Amniotic stem cell (primary cell): ENCODE data around the gene WIPI1.
"Not testable (repeated sequence)": the region's sequence is repeated elsewhere in the genome, so short reads cannot be mapped to it uniquely, and the experiment has no call there.

ENCODE experiments used
- DNase-seq: peaks from one replicate; lab custom pipeline; 2025; lab: John Stamatoyannopoulos, UW

Gene WIPI1, protein sequence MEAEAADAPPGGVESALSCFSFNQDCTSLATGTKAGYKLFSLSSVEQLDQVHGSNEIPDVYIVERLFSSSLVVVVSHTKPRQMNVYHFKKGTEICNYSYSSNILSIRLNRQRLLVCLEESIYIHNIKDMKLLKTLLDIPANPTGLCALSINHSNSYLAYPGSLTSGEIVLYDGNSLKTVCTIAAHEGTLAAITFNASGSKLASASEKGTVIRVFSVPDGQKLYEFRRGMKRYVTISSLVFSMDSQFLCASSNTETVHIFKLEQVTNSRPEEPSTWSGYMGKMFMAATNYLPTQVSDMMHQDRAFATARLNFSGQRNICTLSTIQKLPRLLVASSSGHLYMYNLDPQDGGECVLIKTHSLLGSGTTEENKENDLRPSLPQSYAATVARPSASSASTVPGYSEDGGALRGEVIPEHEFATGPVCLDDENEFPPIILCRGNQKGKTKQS

DNA sequence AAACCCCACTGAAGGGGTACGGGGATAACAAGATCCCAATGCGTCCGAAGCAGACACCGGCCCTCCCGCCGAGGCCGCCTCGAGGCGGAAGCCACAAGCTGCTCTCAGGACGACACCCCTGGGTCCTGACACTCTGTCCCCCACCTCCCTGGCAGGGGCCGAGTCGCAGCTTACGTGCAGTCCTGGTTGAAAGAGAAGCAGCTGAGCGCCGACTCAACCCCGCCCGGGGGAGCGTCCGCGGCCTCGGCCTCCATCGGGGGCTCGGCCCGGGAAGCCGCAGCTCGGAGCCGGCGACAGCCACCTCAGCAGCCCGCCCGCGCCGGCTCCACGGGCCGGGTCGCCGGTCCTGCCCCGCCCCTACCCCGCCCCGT lies at the start of gene WIPI1:
Gene WIPI1, minus strand, starts transcription at position 329 of the 371 bp plus-strand sequence. Its CDS starts 75 bp downstream, at position 254.
- DNase-seq: no peak

DNA sequence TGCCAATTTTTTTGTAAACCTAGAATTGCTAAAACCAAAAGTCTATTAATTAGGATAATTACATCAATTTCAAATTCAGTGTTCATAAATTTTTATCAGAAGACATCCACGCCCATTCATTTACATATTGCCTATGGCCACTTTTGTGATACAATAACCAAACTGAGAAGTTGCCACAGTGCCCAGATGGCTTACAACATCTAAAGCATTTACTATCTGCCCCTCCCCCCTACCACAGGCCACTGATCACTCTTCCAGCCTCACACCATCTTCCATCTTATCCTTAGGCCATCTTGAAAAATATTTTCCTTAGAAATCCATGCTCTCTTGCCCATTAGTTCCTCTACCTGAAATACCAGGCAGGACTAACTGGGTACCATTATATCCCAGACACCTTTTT lies 48.7 kb upstream of the WIPI1 start:
- no peak for DNase-seq

DNA sequence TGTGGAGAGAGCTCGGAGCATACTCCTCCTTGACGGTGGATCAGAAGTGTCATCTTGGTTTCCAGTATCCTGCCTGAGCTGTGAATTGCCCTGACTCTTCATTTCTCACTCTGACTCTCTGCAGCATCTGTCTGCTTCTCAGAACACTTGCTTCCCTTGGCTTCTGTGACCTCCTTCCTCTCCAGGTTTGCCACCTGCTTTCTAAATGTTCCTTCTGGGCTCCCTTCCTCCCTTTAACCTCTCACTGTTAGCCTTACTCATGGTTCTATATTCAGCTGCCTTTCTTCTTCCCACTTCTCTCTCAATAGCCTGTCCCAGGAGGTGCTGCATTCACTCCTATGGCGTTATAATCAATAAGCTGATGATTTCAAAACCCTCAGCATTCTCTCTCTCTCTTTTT lies 43.8 kb upstream of the WIPI1 start:
- DNase-seq: no peak

DNA sequence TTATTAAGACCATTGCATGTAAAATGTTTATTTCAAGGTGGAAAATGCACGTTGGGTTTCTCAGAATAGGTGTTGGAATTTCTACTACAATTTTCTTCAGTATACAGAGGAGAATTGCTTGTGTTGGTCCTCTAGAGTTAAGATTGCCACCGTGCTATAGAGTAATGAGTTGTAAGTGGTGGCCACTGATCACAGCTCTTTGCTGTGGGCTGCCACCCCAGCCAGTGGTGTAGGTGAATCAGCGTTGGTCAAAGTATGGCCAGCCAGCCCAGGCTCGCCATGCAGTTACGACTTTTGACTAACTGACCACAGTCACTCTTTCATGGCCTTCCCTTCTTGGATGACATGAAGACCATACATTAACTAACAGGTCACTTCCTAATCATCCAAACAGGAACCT lies 42.3 kb upstream of the WIPI1 start:
- DNase-seq: no peak

DNA sequence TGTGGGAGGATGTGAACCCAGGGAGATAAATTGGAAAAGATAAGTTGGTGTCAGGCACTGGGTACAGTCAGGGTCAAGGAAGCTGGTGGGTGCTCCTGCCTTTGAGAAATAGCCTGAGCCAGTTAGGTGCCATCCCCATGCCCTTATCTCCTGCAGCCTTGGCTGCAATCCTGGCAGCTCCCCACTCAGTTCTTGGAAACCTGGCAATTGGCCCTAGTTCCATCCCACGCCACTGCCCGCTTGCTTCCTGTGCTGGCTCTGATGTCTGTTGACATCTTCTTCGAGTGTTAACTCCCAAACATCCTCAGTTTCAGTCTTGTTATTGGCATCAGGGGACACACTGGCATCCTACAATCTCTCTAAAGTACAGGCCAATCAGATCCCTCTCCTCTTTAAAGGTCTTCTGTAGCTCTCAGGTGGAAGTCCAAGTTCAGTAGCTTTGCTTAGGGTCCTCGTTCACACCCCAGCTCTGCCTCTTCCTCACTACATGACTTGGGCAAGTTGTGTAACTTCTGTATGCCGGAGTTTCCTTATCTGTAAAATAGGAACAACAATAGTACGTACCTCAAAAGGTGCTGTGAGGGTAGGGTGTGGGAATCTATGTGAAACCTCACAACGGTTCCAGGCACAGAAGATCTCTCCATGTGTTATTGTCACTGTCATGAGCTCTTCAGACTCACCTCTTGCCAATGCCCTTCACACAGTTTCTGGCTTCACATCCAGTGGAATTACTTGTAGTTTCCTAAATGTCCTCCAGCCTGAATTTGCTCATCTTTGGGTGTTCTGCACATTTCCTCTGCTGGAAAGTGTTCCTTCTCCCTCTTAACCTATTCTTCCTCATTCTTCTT lies 41.4 kb upstream of the WIPI1 start:
- no peak for DNase-seq

DNA sequence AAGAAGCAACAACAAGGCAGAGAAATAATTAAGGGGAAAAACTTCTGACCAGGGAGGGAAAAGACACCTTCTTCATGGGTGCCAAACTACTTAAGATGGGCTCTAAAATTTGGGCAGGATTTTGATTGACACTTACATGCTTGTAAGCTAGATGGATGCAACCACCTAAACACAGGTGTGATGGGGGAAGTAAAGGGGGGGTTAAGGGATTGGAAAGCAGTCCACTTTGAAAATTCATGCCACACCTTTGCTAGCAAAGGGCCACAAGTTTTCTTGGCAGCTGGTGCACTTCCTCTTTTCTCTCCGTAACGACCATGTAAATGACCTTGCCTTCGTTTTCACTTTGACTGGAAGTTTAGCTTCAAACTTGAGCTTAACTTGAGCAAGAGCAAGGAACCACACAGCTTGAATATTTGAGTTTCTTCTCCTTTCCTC lies 40.6 kb upstream of the WIPI1 start:
- DNase-seq: no peak

DNA sequence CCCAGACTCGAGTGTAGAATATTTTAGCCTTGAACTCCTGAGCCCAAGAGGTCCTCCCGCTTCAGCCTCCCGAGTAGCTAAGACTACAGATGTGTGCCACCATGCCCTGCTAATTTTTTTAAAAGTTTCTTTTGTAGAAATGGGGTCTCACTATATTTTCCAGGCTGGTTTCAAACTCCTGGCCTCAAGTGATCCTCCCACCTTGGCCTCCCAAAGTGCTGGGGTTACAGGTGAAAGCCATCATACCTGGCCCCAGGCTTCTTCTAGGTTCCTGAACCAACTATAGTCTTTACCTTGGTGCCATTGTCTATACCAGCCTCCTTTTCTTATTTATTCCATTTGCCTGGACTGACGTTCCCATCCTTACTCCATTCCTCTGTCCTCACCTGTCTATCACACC lies 37.8 kb upstream of the WIPI1 start:
- no peak for DNase-seq

DNA sequence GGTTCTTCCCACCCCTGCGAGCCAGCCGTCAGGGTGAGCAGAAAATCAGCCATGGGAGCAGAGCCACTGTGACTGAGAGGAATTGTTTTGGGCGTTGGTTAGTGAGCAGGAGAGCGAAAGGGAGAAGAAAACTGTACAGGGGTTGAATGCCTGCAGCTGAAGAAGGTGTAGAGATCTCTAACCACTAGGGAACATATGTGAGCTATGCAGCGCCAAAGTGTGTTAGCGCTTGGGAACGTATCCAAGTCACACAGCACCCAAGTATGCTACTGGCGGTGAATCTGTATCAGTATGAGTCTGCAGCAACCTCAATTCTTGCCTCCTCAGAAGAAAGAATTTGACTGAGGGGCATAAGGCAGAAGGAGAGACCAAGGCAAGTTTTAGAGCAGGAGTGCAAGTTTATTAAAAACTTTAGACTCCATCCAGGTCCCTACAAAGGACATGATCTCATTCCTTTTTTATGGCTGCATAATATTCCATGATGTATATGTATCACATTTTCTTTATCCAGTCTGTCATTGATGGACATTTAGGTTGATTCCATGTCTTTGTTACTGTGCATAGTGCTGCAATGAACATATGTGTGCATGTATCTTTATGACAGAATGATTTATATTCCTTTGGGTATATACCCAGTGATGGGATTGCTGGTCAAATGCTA lies 35.2 kb upstream of the WIPI1 start:
- not testable (repeated sequence) for DNase-seq

DNA sequence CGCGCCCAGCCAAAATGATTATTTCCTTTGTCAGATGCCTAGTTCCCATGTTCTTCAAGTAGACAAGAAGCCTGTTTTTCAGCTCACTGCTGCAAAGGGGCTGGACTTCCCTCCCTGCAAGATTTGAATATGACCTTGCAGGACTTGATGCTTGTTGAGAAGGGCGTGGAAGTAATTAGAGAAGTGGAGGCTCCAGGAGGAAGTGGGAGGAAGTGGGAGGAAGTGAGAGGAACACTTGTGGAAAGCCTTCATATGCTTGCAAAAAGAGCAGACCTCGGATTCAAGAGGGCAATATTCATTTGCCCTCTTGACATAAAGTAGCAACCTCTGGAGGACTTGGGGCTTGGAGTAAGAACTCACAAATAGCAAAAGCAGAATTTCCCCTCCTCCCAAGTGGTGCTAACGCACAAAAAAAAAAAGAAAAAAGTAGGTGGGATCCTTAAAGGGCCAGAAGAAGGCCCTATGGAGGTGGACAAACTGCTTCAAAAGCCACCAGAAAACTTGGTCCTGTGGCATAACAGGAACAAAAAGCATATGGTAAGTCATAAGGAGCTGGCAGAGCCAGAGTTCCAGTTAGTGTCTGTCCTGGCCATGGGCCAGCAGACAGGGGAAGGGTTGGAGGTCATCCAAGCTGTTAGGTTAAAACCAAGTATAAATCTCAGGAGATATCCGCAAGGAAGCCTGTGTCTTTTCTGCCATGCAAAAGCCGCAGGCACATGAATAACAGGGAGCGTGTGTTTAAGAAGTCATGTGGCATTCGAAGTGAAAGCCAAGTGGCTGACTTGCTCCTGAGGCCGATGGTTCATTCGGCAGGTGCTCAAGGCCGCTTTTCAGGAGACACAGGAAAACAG lies 34.3 kb upstream of the WIPI1 start:
- no peak for DNase-seq

DNA sequence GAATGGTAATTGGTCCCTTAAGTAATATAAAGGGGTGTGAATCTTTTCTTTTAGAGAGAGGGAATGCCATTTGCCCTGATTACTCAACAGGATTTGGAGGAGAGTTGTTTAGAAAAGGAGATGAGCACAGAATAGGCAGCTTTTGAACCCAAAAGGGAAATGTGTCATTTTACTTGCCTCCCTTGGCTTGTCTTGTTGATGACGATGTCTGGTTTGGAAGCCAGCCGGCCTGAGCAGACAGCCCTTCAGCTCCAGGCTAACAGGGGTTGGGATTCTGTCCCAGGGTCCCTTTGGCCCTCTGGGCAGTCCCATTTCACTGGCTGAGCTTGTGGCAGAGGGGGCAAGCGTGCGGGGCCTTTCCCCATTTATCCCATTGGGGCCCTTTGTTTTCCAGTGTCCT lies 32.6 kb upstream of the WIPI1 start:
- no peak for DNase-seq

DNA sequence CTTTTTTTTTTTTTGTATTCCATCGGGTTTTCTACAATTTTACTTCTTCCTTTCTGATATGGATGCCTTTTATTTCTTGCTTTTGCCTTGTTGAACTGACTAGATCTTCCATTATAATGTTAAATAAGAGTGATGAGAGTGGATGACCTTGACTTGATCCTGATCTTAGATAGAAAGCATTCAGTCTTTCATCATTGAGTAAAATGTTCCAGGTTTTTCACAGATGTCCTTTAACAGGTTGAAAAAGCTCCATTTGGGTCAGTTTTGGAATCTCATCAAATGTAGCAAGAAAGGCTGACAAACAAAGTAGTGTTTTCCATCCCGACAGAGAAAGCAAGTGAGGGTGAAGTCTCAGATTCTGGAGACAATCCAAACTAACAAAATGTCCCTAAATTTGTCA lies 27.2 kb upstream of the WIPI1 start:
- DNase-seq: no peak

DNA sequence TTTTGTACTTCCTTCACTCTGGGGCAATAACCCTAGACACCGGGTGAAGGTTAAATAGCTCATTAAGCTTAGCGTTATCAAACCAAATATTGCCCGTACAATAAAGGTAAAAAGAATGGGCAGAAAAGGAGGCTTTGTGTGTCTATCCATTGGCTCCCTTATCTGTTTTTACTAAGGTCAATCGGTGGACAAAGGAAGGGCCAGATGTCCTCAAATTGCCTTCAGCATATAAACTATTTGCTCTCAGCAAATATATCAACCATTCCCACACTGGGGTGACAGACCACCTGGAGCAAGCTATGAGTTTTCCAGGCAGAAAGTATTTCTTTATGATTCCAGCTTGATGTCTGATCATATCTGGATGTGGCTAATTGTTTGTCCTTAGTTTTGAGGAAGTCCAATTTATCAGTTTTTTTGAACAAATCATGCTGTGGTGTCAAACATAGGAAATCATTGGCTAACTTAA lies 25.3 kb upstream of the WIPI1 start:
- no peak for DNase-seq

DNA sequence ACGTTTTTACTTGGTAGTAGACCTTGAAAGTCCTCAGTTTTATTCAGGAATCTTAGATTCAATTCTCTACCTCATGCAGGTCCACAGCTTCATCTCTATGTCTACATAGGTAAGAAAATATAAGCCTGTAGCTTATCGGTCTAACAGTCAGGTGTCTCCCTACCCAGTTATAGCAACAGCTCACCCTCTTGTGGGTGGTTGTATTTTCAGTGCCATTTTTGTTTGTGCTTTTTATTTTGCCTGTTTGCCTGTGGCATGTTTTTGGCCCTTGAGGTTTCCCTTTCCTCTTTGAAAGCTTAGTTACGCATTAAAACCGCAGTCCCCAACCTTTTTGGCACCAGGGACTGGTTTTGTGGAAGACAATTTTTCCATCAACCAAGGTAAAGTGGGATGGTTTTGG lies 23.6 kb upstream of the WIPI1 start:
- no peak for DNase-seq

DNA sequence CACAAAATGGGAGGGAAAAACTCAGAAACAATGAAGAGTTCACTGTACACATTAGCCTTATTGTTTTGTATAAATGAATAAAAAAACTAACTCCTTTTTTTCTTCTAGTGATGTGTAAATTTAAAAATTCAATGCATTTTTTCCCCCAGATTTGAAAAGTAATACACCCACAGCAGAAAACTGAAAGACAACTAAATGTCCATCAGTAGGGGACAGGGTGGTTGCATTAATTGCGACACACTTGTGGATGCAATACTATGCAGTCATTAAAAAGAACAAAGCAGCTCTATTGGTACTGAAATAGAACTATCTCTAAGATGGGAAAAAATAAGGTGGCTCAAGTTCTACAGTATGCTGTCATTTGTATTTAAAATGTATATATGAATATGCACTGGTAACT lies 13.7 kb upstream of the WIPI1 start:
- DNase-seq: no peak

DNA sequence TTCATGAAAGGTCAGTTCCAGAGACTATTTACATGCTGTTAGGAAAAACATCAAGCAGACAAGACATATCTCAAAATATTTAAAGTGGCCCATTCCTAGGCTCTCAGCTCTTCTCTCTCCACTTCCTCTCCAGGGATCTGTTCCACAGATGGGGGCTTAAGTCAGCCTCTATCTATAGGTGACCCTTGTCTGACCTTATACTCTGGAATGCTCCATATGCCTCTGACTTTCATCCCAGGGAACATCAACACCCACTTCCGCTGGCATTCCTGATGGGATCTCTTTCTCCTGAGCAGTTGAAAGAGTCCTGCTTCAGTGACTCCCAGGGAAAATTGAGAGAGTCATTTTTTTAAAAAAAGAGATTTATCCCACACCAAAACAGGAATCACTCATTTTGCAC lies 11.5 kb upstream of the WIPI1 start:
- DNase-seq: no peak

DNA sequence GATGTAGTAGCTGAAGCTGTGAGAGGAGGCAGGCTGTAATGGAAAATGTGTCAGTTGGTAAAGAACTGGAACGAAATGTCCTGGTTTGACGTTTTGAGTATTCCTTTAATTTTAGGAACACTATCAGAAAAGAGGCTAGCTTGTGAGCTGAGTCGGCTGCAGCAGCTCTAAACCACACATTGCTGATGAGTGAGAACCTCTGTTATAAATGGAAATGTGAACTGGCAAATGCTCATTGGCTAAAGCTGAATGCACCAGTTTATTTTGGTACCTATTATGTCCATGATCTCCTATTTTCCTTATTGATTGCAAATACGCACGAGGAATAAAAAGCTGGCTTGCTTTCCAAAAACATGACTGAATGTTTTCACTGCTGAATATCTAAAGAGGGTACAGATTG lies 11.0 kb upstream of the WIPI1 start:
- no peak for DNase-seq

DNA sequence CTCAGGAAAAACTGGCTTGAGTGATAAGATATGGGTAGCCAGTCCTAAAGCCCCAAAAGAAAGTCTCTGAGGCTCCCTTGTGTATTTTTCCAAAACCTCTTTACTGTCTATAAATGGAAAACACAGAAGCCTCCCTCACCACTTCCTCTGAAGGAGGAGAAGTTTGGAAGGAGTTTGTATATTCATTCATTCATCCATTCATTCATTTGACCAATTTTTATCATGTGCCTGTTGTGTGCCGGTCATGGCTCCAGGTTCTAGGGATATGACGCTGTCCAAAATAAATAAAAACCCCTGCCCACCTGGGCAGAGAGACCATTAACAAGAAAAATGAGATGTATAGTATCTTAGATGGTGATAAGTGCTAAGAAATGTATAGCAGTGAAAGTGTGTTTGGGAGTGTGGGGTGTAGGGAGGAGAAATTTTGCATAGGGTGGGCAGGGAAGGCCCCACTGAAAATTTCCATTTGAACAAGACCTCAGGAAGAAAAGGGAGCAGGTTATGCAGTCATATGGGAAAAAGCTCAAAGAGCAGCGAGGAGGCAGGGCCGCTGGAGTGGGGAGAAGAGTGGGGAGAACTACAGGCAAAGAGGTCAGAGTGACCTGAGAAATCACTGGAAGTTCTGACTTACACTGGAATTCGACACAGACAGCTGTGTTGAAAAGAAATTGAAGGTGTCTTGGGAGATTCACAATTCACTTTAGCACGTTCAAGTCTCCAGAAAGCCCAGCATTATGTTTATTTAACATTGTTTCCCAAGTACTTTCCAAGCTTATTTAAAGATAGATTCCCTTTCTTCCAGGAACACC lies 6.1 kb upstream of the WIPI1 start:
- DNase-seq: no peak

DNA sequence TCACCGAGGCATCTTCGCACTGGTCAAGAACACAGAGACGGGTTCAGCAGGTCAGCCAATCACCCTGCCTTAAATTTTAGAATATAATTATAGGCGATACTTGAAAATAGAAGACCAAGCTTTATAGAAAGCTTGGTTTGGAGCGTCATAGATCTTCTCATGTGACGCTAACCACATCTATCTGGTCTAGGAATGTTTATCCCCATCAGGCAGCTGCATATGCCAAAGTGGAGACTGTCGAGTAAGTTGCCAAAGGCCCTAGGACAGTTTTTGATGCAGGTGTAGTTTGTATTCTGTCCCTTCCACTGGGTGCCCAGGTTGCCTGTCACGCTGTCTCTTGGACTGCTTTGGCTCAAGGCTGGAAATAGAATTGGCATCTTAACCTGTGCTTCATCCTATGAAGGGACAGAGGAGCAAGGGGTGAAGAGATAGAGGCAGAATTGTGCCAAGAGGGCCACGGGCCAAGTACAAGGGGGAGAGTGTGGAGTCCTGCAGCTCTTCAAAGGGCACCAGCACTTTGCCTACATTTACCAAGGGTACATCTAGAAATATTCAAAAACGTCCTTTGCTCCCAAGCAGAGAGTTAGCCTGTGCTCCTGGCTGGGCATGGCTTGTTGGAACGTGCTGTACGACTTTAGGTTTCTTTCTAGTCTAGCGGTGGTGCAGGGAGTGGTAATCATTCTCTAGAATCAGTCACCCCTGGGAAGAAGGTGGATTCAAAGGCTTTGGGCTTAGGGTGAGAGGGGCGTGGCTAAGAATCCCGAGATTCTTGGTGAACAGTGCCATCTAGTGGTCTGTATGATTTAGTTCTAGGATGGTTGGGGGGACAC lies 5.3 kb upstream of the WIPI1 start:
- DNase-seq: peak; percentile 81

DNA sequence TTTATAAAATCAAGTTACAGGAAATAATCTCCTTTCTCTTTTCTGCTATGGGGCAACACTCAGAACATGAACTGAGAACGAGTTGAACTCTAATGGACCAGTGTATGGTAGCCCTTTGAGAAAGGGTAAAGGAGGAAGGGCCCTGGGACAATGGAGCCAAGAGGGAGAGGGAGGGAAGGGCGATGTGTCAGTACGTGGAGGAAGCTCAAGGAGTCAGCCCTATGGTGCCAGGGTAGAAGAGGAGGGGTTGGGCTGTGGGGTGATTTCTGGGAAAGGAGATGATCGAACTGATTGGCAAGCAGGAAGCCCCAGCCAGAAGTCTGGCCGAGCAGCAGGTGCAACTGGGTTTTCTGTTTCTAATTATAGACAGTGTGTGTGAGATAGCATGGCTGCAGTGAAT lies 4.3 kb upstream of the WIPI1 start:
- DNase-seq: no peak

DNA sequence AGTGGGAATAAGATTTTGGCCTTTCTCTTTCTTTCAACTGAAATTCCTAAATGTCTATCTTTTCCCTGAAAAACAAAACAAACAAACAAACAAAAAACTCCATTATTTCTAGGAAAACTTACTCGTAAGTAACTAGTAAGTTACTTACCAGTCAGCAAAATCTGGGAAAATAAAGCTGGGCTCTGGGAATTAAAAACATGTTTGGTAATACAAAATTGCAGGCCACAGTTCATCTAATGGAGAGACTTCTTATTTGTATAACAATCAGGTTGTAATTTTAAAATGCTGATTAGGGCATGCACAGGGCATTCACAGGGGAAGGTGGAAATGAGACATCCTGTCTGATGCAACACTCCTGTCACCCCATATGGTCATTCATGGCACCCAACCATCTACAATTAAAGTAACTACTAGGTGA lies 3.8 kb upstream of the WIPI1 start:
- no peak for DNase-seq
